Endodermal cell (in vitro differentiated cells): ENCODE data around the gene HBZ. TPM values are rescaled to one million over a fixed set of nuclear protein-coding genes. Genes with fewer than 3 reads are reported as not detected.

Experiments
- DNase-seq: peaks from one replicate; pipeline ENCODE4 v3.0.0-alpha.2; 2017
- H3K27ac ChIP-seq: 2 replicates; pipeline ENCODE4 v1.5.1; 2013; ENCODE audit warnings: mild to moderate bottlenecking, low read depth, low read length, moderate library complexity
- H3K27me3 ChIP-seq: 2 replicates; pipeline ENCODE4 v1.6.1; 2013; ENCODE audit warnings: mild to moderate bottlenecking, low read length, moderate library complexity; ENCODE audit not compliant: insufficient read depth, control insufficient read depth, poor library complexity, severe bottlenecking
- H3K36me3 ChIP-seq: 2 replicates; pipeline ENCODE4 v1.7.0; 2013; ENCODE audit warnings: mild to moderate bottlenecking, low read length, moderate library complexity; ENCODE audit not compliant: control insufficient read depth, insufficient read depth
- H3K4me1 ChIP-seq: one replicate; pipeline ENCODE4 v1.7.0; 2013; ENCODE audit warnings: low read length; ENCODE audit not compliant: control insufficient read depth, insufficient read depth
- H3K4me3 ChIP-seq: 2 replicates; pipeline ENCODE4 v1.5.1; 2013; ENCODE audit warnings: mild to moderate bottlenecking, low read length, moderate library complexity
- H3K9ac ChIP-seq: 2 replicates; pipeline ENCODE4 v1.6.1; 2013; ENCODE audit warnings: mild to moderate bottlenecking, low read length, moderate library complexity; ENCODE audit not compliant: poor library complexity, severe bottlenecking; ENCODE audit errors: extremely low read depth
- H3K9me3 ChIP-seq: 2 replicates; pipeline ENCODE4 v1.6.1; 2013; ENCODE audit warnings: mild to moderate bottlenecking, low read length, moderate library complexity; ENCODE audit not compliant: control insufficient read depth
- H3K27ac Mint-ChIP-seq: 2 replicates; pipeline ENCODE4 v1.8.0; 2020; ENCODE audit warnings: mixed read lengths
- H3K27me3 Mint-ChIP-seq: 2 replicates; pipeline ENCODE4 v1.8.0; 2021; ENCODE audit warnings: mild to moderate bottlenecking, mixed read lengths; ENCODE audit not compliant: insufficient read depth
- H3K36me3 Mint-ChIP-seq: 2 replicates; pipeline ENCODE4 v1.8.0; 2020; ENCODE audit warnings: low read depth, mixed read lengths
- H3K4me1 Mint-ChIP-seq: 2 replicates; pipeline ENCODE4 v1.8.0; 2020; ENCODE audit warnings: mixed read lengths
- H3K4me3 Mint-ChIP-seq: 2 replicates; pipeline ENCODE4 v1.8.0; 2020; ENCODE audit warnings: mild to moderate bottlenecking, moderate library complexity, mixed read lengths
- H3K9me3 Mint-ChIP-seq: 2 replicates; pipeline ENCODE4 v1.8.0; 2020; ENCODE audit warnings: mild to moderate bottlenecking, mixed read lengths
- CTCF ChIP-seq: fragments of 200-600 bp; sonication (generic); conservative IDR thresholded peaks from 2 replicates; pipeline ENCODE4 v1.5.0; 2021; ENCODE audit warnings: antibody characterized with exemption, mild to moderate bottlenecking
- WGBS, 2 experiments: methylation state at CpG; one replicate each; pipeline versions ENCODE4 v1.1.5 to v1.1.7; 2013; ENCODE audit warnings: missing lambda C conversion rate in 2 of 2, mixed read lengths in 1 of 2; ENCODE audit not compliant: insufficient coverage in 1 of 2, insufficient read length in 1 of 2; 5-methylcytosine and 5-hydroxymethylcytosine counted together
- total RNA-seq, 2 donors: library from RNA; stranded (reverse); fragmentation: NEBNext Ultra II Directional in 1 of 2; extraction: Animal tissue kit (Norgen Biotek cat#: 25700) in 1 of 2; gene quantifications; 2 replicates in 1 of 2; 3 replicates in 1 of 2; pipeline ENCODE4 v1.2.1, GENCODE V29; 2021

HBZ gene
- total RNA-seq, 2 donors from 2014 or later = not detected

DNA sequence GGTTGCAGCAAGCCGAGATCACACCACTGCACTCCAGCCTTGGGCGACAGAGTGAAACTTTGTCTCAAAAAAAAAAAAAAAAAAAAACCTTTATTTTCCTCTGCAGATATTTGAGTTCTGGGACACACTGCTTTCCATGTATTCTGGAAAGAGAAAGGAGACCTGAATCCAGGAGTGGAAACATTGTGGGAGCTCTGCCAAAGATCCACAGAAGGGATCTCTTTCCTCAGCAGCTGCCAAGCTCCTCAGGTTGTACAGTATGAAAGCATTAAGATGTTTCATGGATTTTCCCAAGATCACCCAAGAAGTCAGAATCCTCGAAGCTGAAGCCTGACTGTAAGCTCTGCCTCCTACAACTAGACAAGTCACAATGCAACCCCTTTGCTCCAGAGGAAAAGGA lies 27.4 kb upstream of the HBZ start:
- no peak for TF ChIP-seq CTCF
- H3K9me3 ChIP-seq = no peaks in the 10 kb centered on the region
- peaks cover 4% of the 10 kb centered on the region for H3K4me1 Mint-ChIP-seq
- no peak for DNase-seq
- H3K27me3 ChIP-seq = no peaks in the 10 kb centered on the region
- H3K27me3 Mint-ChIP-seq = no peaks in the 10 kb centered on the region
- no peak overlapping the region for H3K27ac ChIP-seq
- no peaks in the 10 kb centered on the region for H3K4me1 ChIP-seq
- H3K4me3 ChIP-seq = no peak overlapping the region
- no peak overlapping the region for H3K4me3 Mint-ChIP-seq
- H3K36me3 ChIP-seq = no peaks in the 10 kb centered on the region
- H3K9me3 Mint-ChIP-seq = no peaks in the 10 kb centered on the region
- peaks cover 3% of the 10 kb centered on the region for H3K36me3 Mint-ChIP-seq
- no peak overlapping the region for H3K27ac Mint-ChIP-seq
- WGBS, 2 experiments = 86 to 97% methylated on average over 1 to 3 of the region's 3 CpGs
- H3K9ac ChIP-seq = no peak overlapping the region

DNA sequence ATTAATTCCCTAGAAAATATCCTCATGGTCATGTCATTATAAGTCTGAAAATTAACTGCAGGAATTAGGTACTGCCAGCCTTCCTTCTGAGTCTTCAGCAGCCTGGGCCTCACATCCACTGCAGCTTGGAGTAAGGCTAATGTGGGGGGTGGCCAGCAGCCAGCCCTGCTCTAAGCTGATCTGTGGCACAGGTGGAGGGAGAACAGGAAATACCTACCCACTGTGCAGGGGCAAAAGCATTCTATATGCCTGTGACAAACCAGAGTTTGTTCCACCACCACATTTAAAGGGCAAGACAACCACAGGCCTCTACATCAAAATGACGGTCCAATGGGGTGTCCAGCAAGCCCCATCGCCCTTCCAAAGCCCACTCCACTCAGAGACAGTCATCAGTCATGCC lies 23.4 kb upstream of the HBZ start:
- Mint-ChIP-seq H3K27ac (no peak overlapping the region), H3K4me3 (no peak overlapping the region), H3K36me3 (peaks cover 9% of the 10 kb centered on the region), H3K9me3 (no peaks in the 10 kb centered on the region), H3K27me3 (no peaks in the 10 kb centered on the region), H3K4me1 (no peaks in the 10 kb centered on the region)
- H3K9me3 ChIP-seq = no peaks in the 10 kb centered on the region
- H3K4me3 ChIP-seq = no peak overlapping the region
- no peak for TF ChIP-seq CTCF
- no peaks in the 10 kb centered on the region for H3K36me3 ChIP-seq
- DNase-seq = no peak
- no peaks in the 10 kb centered on the region for H3K4me1 ChIP-seq
- no peaks in the 10 kb centered on the region for H3K27me3 ChIP-seq
- no peak overlapping the region for H3K27ac ChIP-seq
- no peak overlapping the region for H3K9ac ChIP-seq
- WGBS, 2 experiments = 86 to 91% methylated on average over 2 of the region's 2 CpGs

- no peak overlapping the region for H3K9ac ChIP-seq
- no peak overlapping the region for H3K27ac Mint-ChIP-seq
- H3K4me1 Mint-ChIP-seq = no peaks in the 10 kb centered on the region
- H3K4me3 Mint-ChIP-seq = no peak overlapping the region
- no peaks in the 10 kb centered on the region for H3K9me3 Mint-ChIP-seq
- DNase-seq = no peak
- no peaks in the 10 kb centered on the region for H3K36me3 ChIP-seq
- H3K27me3 Mint-ChIP-seq = no peaks in the 10 kb centered on the region
- H3K27ac ChIP-seq = no peak overlapping the region
- H3K4me1 ChIP-seq = no peaks in the 10 kb centered on the region
- no peaks in the 10 kb centered on the region for H3K9me3 ChIP-seq
- no peak overlapping the region for H3K4me3 ChIP-seq
- no peaks in the 10 kb centered on the region for H3K27me3 ChIP-seq
- no peak for TF ChIP-seq CTCF
- WGBS, 2 experiments = 92 to 95% methylated on average over 12 to 14 of the region's 15 CpGs
- H3K36me3 Mint-ChIP-seq = peaks cover 13% of the 10 kb centered on the region
Measured at GRCh38 chr16:130533-131173, 21.8 kb upstream of the HBZ start.
